ENCODE measurements around the gene CA12. TPM values are rescaled to one million over a fixed set of nuclear protein-coding genes. Genes with fewer than 3 reads are reported as not detected.

CA12 gene
- polyA plus RNA-seq, 3 donors = not detected

DNA sequence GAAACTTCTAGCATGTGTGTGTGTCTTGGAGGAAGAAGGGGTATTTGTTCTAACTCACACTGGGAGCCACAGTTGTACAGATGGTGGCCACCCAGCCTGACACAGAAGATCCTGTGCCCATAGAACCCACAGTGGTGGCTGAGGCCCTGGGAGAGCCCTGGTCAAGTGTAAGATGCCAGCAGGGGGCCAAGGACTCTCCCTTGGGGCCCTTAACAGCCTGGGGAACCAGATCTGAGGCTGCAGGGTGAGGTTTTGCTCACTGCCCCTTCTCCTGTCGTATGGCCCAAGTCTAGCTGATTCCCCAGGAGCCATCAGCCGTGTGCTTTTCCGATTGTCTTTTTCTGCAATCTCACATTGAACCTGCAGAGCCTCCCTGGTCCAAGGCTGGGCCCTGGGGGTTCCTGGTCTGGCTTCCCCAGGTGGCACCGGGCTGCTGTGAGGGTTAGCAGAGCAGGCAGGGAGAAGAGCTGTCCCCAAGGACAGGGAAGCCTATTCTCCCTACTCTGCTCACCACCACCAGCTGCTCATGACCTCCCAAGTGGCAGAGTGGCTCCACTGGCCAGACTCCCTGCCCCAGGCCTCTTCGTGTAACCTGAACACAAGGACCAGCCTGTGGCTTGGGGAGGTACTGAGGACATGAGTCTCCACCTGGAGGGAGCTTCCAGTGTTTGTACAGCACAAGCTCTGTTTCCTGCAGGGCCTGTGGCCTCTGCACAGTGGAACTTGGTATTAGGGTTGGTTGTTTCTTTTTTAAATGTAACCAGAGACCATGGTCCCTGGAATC lies 51.9 kb downstream of the CA12 start:
- no peaks in the 10 kb centered on the region for H4K20me1 ChIP-seq (ENCODE audit: insufficient read depth, low read length)
- no peaks in the 10 kb centered on the region for H3K9me3 ChIP-seq (replicated peaks in 1 of 2; ENCODE audit: control insufficient read depth in 1 of 2, insufficient read depth in 1 of 2, low read length in 2 of 2)
- no peaks in the 10 kb centered on the region for H3K4me1 ChIP-seq (ENCODE audit: control insufficient read depth in 1 of 2, insufficient read depth in 2 of 2, low read length in 2 of 2)
- H3K27me3 Mint-ChIP-seq (ENCODE audit: low read depth in 3 of 3) = peaks cover 2 to 5% (median 3%) of the 10 kb centered on the region in 3 donors
- H3K4me1 Mint-ChIP-seq = no peaks in the 10 kb centered on the region
- H3K9me3 Mint-ChIP-seq = no peaks in the 10 kb centered on the region
- no peaks in the 10 kb centered on the region for H3K36me3 ChIP-seq (replicated peaks in 1 of 2; ENCODE audit: control insufficient read depth in 1 of 2, insufficient read depth in 2 of 2, low read length in 2 of 2)
- no peaks in the 10 kb centered on the region for H3K79me2 ChIP-seq (ENCODE audit: insufficient read depth, low read length)
- no peak for DNase-seq
- no peak overlapping the region for H3K4me3 ChIP-seq (replicated peaks in 1 of 3; ENCODE audit: low read depth in 2 of 3, low read length in 3 of 3)
- 96% methylated on average over 4 of the region's 5 CpGs for WGBS (ENCODE audit: insufficient coverage)
- no peak overlapping the region for H3K27ac Mint-ChIP-seq
- no peak overlapping the region for H3K4me2 ChIP-seq (replicated peaks; ENCODE audit: extremely low read depth, low read length, poor library complexity, severe bottlenecking)
- H3K27ac ChIP-seq (ENCODE audit: low read depth in 1 of 2, low read length in 2 of 2) = no peak overlapping the region
- intact Hi-C loops (cut with micrococcal nuclease) = no loop called here
- H2AFZ ChIP-seq (ENCODE audit: insufficient read depth, low read depth, low read length, poor library complexity, severe bottlenecking) = no peak overlapping the region
- TF ChIP-seq, protein P1, sequence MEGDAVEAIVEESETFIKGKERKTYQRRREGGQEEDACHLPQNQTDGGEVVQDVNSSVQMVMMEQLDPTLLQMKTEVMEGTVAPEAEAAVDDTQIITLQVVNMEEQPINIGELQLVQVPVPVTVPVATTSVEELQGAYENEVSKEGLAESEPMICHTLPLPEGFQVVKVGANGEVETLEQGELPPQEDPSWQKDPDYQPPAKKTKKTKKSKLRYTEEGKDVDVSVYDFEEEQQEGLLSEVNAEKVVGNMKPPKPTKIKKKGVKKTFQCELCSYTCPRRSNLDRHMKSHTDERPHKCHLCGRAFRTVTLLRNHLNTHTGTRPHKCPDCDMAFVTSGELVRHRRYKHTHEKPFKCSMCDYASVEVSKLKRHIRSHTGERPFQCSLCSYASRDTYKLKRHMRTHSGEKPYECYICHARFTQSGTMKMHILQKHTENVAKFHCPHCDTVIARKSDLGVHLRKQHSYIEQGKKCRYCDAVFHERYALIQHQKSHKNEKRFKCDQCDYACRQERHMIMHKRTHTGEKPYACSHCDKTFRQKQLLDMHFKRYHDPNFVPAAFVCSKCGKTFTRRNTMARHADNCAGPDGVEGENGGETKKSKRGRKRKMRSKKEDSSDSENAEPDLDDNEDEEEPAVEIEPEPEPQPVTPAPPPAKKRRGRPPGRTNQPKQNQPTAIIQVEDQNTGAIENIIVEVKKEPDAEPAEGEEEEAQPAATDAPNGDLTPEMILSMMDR (IDR thresholded peaks at IDR 0.05) = no peak
- no peak overlapping the region for H3K9ac ChIP-seq (ENCODE audit: insufficient read depth, low read length, poor library complexity, severe bottlenecking)
- H3K4me3 Mint-ChIP-seq = no peak overlapping the region
- no peaks in the 10 kb centered on the region for H3K36me3 Mint-ChIP-seq
- no peaks in the 10 kb centered on the region for H3K27me3 ChIP-seq (ENCODE audit: control insufficient read depth in 2 of 2, insufficient read depth in 2 of 2, low read length in 2 of 2)

DNA sequence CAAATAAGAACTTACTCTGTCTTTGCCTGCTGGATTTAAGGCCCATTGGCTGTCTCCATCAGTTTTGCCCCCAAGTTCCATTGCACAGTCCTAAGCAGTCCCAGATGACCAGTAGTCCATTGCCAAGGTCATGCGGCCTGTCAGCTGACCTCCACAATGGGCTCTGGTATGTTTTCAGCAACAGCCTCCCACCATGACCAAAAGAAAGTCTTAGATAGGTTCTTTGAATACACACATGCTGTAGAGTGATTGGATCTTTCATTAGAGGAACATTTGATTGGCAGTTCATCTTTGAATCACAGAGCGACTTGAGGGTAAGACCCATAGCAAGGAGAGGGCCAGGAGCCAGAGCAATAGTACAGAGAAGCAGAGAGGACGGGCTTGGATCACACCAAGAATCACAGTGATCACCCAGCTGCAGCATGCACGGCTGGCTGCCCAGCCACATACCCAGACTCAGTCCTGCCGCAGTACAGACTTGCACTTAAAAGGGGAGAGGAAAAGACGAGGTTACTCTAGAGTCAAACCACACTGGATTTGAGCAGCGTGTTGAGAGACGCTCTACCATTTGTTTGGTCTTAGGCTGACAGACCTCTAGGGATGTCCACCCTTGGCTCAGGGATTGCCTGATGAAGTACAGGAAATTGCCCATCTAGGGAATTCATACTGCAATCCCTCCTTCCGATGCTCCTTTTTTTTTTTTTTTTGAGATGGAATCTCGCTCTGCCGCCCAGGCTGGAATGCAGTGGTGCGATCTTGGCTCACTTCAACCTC lies 53.8 kb downstream of the CA12 start:
- Histone ChIP-seq H4K20me1 (ENCODE audit: insufficient read depth, low read length) (no peaks in the 10 kb centered on the region), H3K36me3 (replicated peaks in 1 of 2; ENCODE audit: control insufficient read depth in 1 of 2, insufficient read depth in 2 of 2, low read length in 2 of 2) (no peaks in the 10 kb centered on the region), H3K9ac (ENCODE audit: insufficient read depth, low read length, poor library complexity, severe bottlenecking) (no peak overlapping the region), H3K27ac (ENCODE audit: low read depth in 1 of 2, low read length in 2 of 2) (no peak overlapping the region), H3K4me1 (ENCODE audit: control insufficient read depth in 1 of 2, insufficient read depth in 2 of 2, low read length in 2 of 2) (no peaks in the 10 kb centered on the region), H3K9me3 (replicated peaks in 1 of 2; ENCODE audit: control insufficient read depth in 1 of 2, insufficient read depth in 1 of 2, low read length in 2 of 2) (no peaks in the 10 kb centered on the region), H3K4me2 (replicated peaks; ENCODE audit: extremely low read depth, low read length, poor library complexity, severe bottlenecking) (no peak overlapping the region), H3K79me2 (ENCODE audit: insufficient read depth, low read length) (no peaks in the 10 kb centered on the region), H3K27me3 (ENCODE audit: control insufficient read depth in 2 of 2, insufficient read depth in 2 of 2, low read length in 2 of 2) (no peaks in the 10 kb centered on the region), H2AFZ (ENCODE audit: insufficient read depth, low read depth, low read length, poor library complexity, severe bottlenecking) (no peak overlapping the region), H3K4me3 (replicated peaks in 1 of 3; ENCODE audit: low read depth in 2 of 3, low read length in 3 of 3) (no peak overlapping the region)
- H3K27ac Mint-ChIP-seq = no peak overlapping the region
- H3K9me3 Mint-ChIP-seq = no peaks in the 10 kb centered on the region
- DNase-seq = no peak
- H3K4me3 Mint-ChIP-seq = no peak overlapping the region
- no peaks in the 10 kb centered on the region for H3K4me1 Mint-ChIP-seq
- 91% methylated on average over 4 of the region's 12 CpGs for WGBS (ENCODE audit: insufficient coverage)
- no peaks in the 10 kb centered on the region for H3K36me3 Mint-ChIP-seq
- intact Hi-C loops (cut with micrococcal nuclease) = no loop called here
- TF ChIP-seq, protein P1 (IDR thresholded peaks at IDR 0.05) = no peak
- peaks cover 2 to 3% (median 2%) of the 10 kb centered on the region in 3 donors for H3K27me3 Mint-ChIP-seq (ENCODE audit: low read depth in 3 of 3)

All from CD14-positive monocyte (primary cell).